GM23248 (cell line): ENCODE measurements around the gene PGPEP1.

Experiments
- EZH2 ChIP-seq: fragments of 200-600 bp; sonication (generic); IDR thresholded peaks from 2 replicates; pipeline ENCODE4 v1.6.1; 2018; ENCODE audit warnings: antibody characterized with exemption, mild to moderate bottlenecking; ENCODE audit not compliant: insufficient read depth, poor library complexity, severe bottlenecking
- EZH2phosphoT487 ChIP-seq: fragments of 200-600 bp; sonication (generic); IDR thresholded peaks from 2 replicates; pipeline ENCODE4 v1.6.1; 2018; ENCODE audit warnings: antibody characterized with exemption, moderate library complexity, mild to moderate bottlenecking, low read depth; ENCODE audit not compliant: insufficient read depth

GRCh38 chr19:18294467-18294864 lies 45.9 kb upstream of the PGPEP1 start:
- TF ChIP-seq EZH2 (no peak), EZH2phosphoT487 (no peak)
